Measurements from ENCODE around the gene FXR2. TPM values are rescaled to one million over a fixed set of nuclear protein-coding genes. Genes with fewer than 3 reads are reported as not detected.

Gene FXR2
- total RNA-seq, 1 experiment from 2014 or later, result 36.4 TPM

GRCh38 chr17:7589891-7590691 is 24.6 kb downstream of the FXR2 start, which contains the start of gene SOX15:
Gene SOX15, minus strand, starts transcription at chr17:7590094. Its CDS starts 418 bp downstream, at chr17:7589676.
- no peaks in the 10 kb centered on the region for H3K27me3 Mint-ChIP-seq (ENCODE audit: low read depth)
- H4K8ac ChIP-seq (replicated peaks; ENCODE audit: insufficient read length, low read depth, low read length), result no peak within 1 kb of the TSS
- H3K4me1 ChIP-seq (ENCODE audit: insufficient read depth, low read length), result no peaks in the 10 kb centered on the region; the same call in 1 of the 2 replicates
- no peak within 1 kb of the TSS for H2BK20ac ChIP-seq (ENCODE audit: low read depth, low read length, poor library complexity, severe bottlenecking)
- no peak within 1 kb of the TSS for H2AFZ ChIP-seq (ENCODE audit: low read length)
- no peaks in the 10 kb centered on the region for H3K9me3 Mint-ChIP-seq
- H3K56ac ChIP-seq (ENCODE audit: insufficient read length, low read depth, low read length), result peak within 1 kb of the TSS; percentile 20
- no peaks in the 10 kb centered on the region for H3K79me2 ChIP-seq (ENCODE audit: insufficient read depth, low read length)
- peak within 1 kb of the TSS; percentile 70 for H3K9ac ChIP-seq (ENCODE audit: extremely low read depth, insufficient read length, low read length)
- TF ChIP-seq CTCF (conservative IDR thresholded peaks at IDR 0.05), result no peak
- H2BK120ac ChIP-seq (ENCODE audit: low read depth, low read length, poor library complexity, severe bottlenecking), result peak within 1 kb of the TSS; percentile 8
- H2BK5ac ChIP-seq (ENCODE audit: insufficient read length, low read length), result no peak within 1 kb of the TSS
- peak within 1 kb of the TSS; percentile 51 for H3K18ac ChIP-seq (ENCODE audit: insufficient read length, low read depth, low read length)
- H3K27ac Mint-ChIP-seq, result peak within 1 kb of the TSS; percentile 74 to 98 (median 85); a peak in 6 of 7 replicates
- no peak within 1 kb of the TSS; the same call in 1 of the 2 replicates for H3K4ac ChIP-seq (ENCODE audit: low read depth, low read length)
- no peak within 1 kb of the TSS for H4K5ac ChIP-seq (ENCODE audit: insufficient read length, low read depth, low read length)
- H3K9me3 ChIP-seq (ENCODE audit: control insufficient read depth, low read depth, low read length), result no peaks in the 10 kb centered on the region
- peaks cover 10% of the 10 kb centered on the region for H3K23me2 ChIP-seq (ENCODE audit: insufficient read length, low read depth, low read length, poor library complexity, severe bottlenecking)
- H3K23ac ChIP-seq (ENCODE audit: insufficient read length, low read depth, low read length), result no peak within 1 kb of the TSS
- no peaks in the 10 kb centered on the region for H3K27me3 ChIP-seq (ENCODE audit: insufficient read depth, low read length)
- peak within 1 kb of the TSS; percentile 5 to 48; a peak in 4 of 5 replicates for H3K4me3 Mint-ChIP-seq
- H3T11ph ChIP-seq (ENCODE audit: low read length), result no peak within 1 kb of the TSS
- peaks cover 21 to 51% of the 10 kb centered on the region in 2 experiments for H3K4me1 Mint-ChIP-seq
- H3K27ac ChIP-seq (ENCODE audit: insufficient read length, low read depth, low read length), result no peak within 1 kb of the TSS
- H3K36me3 Mint-ChIP-seq (ENCODE audit: insufficient read depth in 1 of 3, low read depth in 3 of 3), result peaks cover 28 to 65% (median 56%) of the 10 kb centered on the region in 3 experiments
- H2BK15ac ChIP-seq (ENCODE audit: low read depth, low read length), result peak within 1 kb of the TSS; percentile 87
- H2BK12ac ChIP-seq (ENCODE audit: insufficient read length, low read depth, low read length), result no peak within 1 kb of the TSS
- peak within 1 kb of the TSS; percentile 91 for H3K4me2 ChIP-seq (ENCODE audit: insufficient read depth, insufficient read length, low read length)
- no CpG with 5 or more reads among the region's 24 CpGs for WGBS (ENCODE audit: extremely low coverage, insufficient read length, low lambda C conversion rate)
- H2AK5ac ChIP-seq (ENCODE audit: insufficient read length, low read length), result no peak within 1 kb of the TSS
- H3K79me1 ChIP-seq (ENCODE audit: insufficient read depth, low read depth, low read length, poor library complexity, severe bottlenecking), result no peaks in the 10 kb centered on the region
- H4K91ac ChIP-seq (ENCODE audit: insufficient read length, low read depth, low read length), result no peak within 1 kb of the TSS
- no peaks in the 10 kb centered on the region for H4K20me1 ChIP-seq (ENCODE audit: control insufficient read depth, insufficient read depth, insufficient read length)
- DNase-seq, result peak; percentile 92
- H3K14ac ChIP-seq (ENCODE audit: insufficient read depth, low read length), result peak within 1 kb of the TSS; percentile 89

Data from H9 (cell line).